GM21717 (cell line): ENCODE measurements around the gene SLC5A2.
"Not testable (repeated sequence)": the region's sequence is repeated elsewhere in the genome, so short reads cannot be mapped to it uniquely, and the experiment has no call there.

Experiments
- ATAC-seq: cut with Tn5 transposase; IDR thresholded peaks from one replicate; pipeline ENCODE4 v1.9.1; 2021; ENCODE audit warnings: mild to moderate bottlenecking, moderate library complexity; ENCODE audit not compliant: unreplicated experiment

Gene SLC5A2

GRCh38 chr16:31474773-31475738, 7.9 kb upstream of the SLC5A2 start:
- ATAC-seq: no peak

- no peak for ATAC-seq
Measured at GRCh38 chr16:31475946-31476302, 7.0 kb upstream of the SLC5A2 start.

GRCh38 chr16:31476303-31477219, 6.4 kb upstream of the SLC5A2 start:
- ATAC-seq: no peak

GRCh38 chr16:31477220-31478216, 5.4 kb upstream of the SLC5A2 start:
- ATAC-seq: no peak

- ATAC-seq: no peak
Measured at GRCh38 chr16:31478956-31479355, 4.0 kb upstream of the SLC5A2 start.

GRCh38 chr16:31479751-31480150, 3.2 kb upstream of the SLC5A2 start:
- no peak for ATAC-seq

- no peak for ATAC-seq
Measured at GRCh38 chr16:31480851-31481536, 1.9 kb upstream of the SLC5A2 start.

GRCh38 chr16:31484048-31484447, 1.1 kb downstream of the SLC5A2 start:
- ATAC-seq: not testable (repeated sequence)

- no peak for ATAC-seq
Measured at GRCh38 chr16:31484491-31485171, 1.7 kb downstream of the SLC5A2 start.

- no peak for ATAC-seq
Measured at GRCh38 chr16:31485571-31485970, 2.6 kb downstream of the SLC5A2 start.

GRCh38 chr16:31486045-31486444, 3.1 kb downstream of the SLC5A2 start:
- ATAC-seq: no peak

GRCh38 chr16:31487071-31487719, 4.3 kb downstream of the SLC5A2 start:
- ATAC-seq: no peak

GRCh38 chr16:31487720-31488467, 5.0 kb downstream of the SLC5A2 start:
- ATAC-seq: peak; percentile 73

- ATAC-seq: no peak
Measured at GRCh38 chr16:31488468-31489297, 5.8 kb downstream of the SLC5A2 start.

- no peak for ATAC-seq
Measured at GRCh38 chr16:31489298-31489564, 6.3 kb downstream of the SLC5A2 start.

- no peak for ATAC-seq
Measured at GRCh38 chr16:31489616-31490584, 7.0 kb downstream of the SLC5A2 start.
